ENCODE data around the gene ZNF660.

ZNF660 gene

DNA sequence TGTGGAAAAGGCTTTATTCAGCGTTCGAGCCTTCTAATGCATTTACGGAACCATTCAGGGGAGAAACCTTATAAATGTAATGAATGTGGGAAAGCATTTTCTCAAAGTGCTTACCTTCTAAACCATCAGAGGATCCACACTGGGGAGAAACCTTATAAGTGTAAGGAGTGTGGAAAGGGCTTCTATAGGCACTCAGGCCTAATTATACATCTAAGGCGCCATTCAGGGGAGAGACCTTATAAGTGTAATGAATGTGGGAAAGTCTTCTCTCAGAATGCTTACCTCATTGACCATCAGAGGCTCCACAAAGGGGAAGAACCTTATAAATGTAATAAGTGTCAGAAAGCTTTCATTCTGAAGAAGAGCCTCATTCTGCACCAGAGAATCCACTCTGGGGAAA is 57.6 kb downstream of the ZNF660 start:
- Histone ChIP-seq H3K9me3 (ENCODE audit: control insufficient read depth, low read length) (peaks cover 8% of the 10 kb centered on the region), H2AFZ (no peak overlapping the region), H3K27ac (no peak overlapping the region), H3K79me2 (peaks cover 28% of the 10 kb centered on the region), H3K27me3 (ENCODE audit: control insufficient read depth, insufficient read depth, low read length) (no peaks in the 10 kb centered on the region), H3K4me1 (no peaks in the 10 kb centered on the region), H3K4me2 (ENCODE audit: low read length) (no peak overlapping the region), H3K9ac (no peak overlapping the region), H3K36me3 (ENCODE audit: control insufficient read depth, insufficient read depth, low read length) (peaks cover 10% of the 10 kb centered on the region), H3K4me3 (ENCODE audit: low read depth, low read length) (no peak overlapping the region)
- TF ChIP-seq, protein P1, sequence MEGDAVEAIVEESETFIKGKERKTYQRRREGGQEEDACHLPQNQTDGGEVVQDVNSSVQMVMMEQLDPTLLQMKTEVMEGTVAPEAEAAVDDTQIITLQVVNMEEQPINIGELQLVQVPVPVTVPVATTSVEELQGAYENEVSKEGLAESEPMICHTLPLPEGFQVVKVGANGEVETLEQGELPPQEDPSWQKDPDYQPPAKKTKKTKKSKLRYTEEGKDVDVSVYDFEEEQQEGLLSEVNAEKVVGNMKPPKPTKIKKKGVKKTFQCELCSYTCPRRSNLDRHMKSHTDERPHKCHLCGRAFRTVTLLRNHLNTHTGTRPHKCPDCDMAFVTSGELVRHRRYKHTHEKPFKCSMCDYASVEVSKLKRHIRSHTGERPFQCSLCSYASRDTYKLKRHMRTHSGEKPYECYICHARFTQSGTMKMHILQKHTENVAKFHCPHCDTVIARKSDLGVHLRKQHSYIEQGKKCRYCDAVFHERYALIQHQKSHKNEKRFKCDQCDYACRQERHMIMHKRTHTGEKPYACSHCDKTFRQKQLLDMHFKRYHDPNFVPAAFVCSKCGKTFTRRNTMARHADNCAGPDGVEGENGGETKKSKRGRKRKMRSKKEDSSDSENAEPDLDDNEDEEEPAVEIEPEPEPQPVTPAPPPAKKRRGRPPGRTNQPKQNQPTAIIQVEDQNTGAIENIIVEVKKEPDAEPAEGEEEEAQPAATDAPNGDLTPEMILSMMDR (IDR thresholded peaks at IDR 0.05) = no peak

DNA sequence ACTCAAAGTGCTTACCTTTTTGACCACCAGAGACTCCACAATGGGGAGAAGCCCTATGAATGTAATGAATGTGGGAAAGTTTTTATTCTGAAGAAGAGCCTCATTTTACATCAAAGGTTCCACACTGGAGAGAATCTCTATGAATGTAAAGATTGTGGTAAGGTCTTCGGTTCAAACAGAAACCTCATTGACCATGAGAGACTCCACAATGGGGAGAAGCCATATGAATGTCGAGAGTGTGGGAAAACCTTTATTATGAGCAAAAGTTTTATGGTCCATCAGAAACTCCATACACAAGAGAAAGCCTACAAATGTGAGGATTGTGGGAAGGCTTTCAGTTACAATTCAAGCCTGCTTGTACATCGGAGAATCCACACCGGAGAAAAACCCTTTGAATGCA is 58.3 kb downstream of the ZNF660 start:
- Histone ChIP-seq H3K79me2 (peaks cover 28% of the 10 kb centered on the region), H3K27me3 (ENCODE audit: control insufficient read depth, insufficient read depth, low read length) (no peaks in the 10 kb centered on the region), H3K9me3 (ENCODE audit: control insufficient read depth, low read length) (peaks cover 8% of the 10 kb centered on the region), H3K4me1 (no peaks in the 10 kb centered on the region), H3K36me3 (ENCODE audit: control insufficient read depth, insufficient read depth, low read length) (peaks cover 10% of the 10 kb centered on the region), H3K9ac (no peak overlapping the region), H3K4me3 (ENCODE audit: low read depth, low read length) (no peak overlapping the region), H3K4me2 (ENCODE audit: low read length) (no peak overlapping the region), H3K27ac (no peak overlapping the region), H2AFZ (no peak overlapping the region)
- TF ChIP-seq, protein P1 (IDR thresholded peaks at IDR 0.05) = no peak

DNA sequence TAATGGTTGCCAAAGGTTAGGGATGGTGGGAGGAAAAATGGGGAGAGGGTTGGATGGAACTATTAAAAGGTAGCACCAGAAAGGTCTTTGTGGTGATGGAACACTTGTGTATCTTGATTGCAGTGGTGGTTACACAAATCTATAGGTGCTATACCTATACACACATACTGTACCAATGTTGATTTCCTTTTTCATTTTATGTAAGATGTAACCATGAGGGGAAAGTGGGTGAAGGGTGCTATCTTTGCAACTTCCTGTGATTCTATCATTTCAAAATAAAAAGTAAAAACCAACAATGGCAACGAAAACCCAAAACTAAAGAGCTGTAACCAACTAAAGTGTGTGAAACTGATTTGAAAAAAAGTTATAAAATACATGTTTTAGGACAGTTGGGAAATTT is 63.0 kb downstream of the ZNF660 start:
- Histone ChIP-seq H3K36me3 (ENCODE audit: control insufficient read depth, insufficient read depth, low read length) (no peaks in the 10 kb centered on the region), H3K79me2 (peaks cover 5% of the 10 kb centered on the region), H3K4me3 (ENCODE audit: low read depth, low read length) (no peak overlapping the region), H3K9ac (no peak overlapping the region), H3K27ac (no peak overlapping the region), H2AFZ (no peak overlapping the region), H3K9me3 (ENCODE audit: control insufficient read depth, low read length) (peaks cover 2% of the 10 kb centered on the region), H3K4me1 (no peaks in the 10 kb centered on the region), H3K4me2 (ENCODE audit: low read length) (no peak overlapping the region), H3K27me3 (ENCODE audit: control insufficient read depth, insufficient read depth, low read length) (no peaks in the 10 kb centered on the region)
- TF ChIP-seq, protein P1 (IDR thresholded peaks at IDR 0.05) = no peak

DNA sequence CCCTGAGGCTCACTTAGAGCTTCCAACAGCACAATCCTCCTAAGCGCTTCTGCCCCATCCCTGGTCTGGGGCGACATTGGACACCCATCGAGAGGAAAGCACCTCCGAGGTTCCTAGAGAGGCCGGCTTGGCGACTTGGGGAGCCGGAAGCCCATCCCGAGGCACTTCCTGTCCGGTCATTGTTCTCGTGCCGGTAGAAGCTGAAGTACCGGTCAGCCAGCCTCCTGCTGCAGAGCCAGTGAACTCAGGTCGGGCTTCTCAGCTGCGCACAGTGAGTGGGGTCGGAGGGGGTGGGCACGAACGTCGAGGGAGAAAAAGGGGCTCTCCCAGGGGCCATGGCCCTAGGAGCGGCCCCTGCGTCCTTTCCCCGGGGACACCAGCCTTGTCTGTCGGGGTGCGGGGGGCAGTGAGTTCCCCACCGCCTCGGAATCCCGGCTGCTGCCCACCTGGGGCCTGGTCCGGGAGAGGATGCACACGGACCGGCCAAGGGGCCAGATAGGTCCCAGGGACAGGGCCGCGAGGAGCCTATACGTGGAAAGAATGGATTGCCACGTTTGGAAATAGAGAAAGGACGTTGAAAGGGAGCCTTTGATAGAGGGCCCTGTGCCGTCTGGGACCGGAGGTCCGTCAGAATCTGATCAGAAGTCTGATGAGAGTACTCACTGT is 63.9 kb downstream of the ZNF660 start, which contains the start of gene ZNF35:
TSS of gene ZNF35 (plus strand) at position 169 of the 666 bp plus-strand sequence. CDS start 2,336 bp downstream, outside the sequence.
- no peaks in the 10 kb centered on the region for H3K27me3 ChIP-seq (ENCODE audit: control insufficient read depth, insufficient read depth, low read length)
- TF ChIP-seq, protein P1 (IDR thresholded peaks at IDR 0.05) = no peak
- H3K4me2 ChIP-seq (ENCODE audit: low read length) = peak within 1 kb of the TSS; percentile 90
- no peaks in the 10 kb centered on the region for H3K4me1 ChIP-seq
- H3K27ac ChIP-seq = peak within 1 kb of the TSS; percentile 59
- no peaks in the 10 kb centered on the region for H3K36me3 ChIP-seq (ENCODE audit: control insufficient read depth, insufficient read depth, low read length)
- H3K4me3 ChIP-seq (ENCODE audit: low read depth, low read length) = peak within 1 kb of the TSS; percentile 88
- H3K79me2 ChIP-seq = peaks cover 5% of the 10 kb centered on the region
- peak within 1 kb of the TSS; percentile 85 for H3K9ac ChIP-seq
- no peaks in the 10 kb centered on the region for H3K9me3 ChIP-seq (ENCODE audit: control insufficient read depth, low read length)
- peak within 1 kb of the TSS; percentile 74 for H2AFZ ChIP-seq
